LHCN-M2 (cell line): ENCODE measurements around the gene RGS18. TPM values are rescaled to one million over a fixed set of nuclear protein-coding genes. Genes with fewer than 3 reads are reported as not detected.
"Not testable (repeated sequence)": the region's sequence is repeated elsewhere in the genome, so short reads cannot be mapped to it uniquely, and the experiment has no call there.

Source experiments
- DNase-seq: peaks from one replicate; pipeline ENCODE4 v3.0.0-alpha.2; 2012; ENCODE audit warnings: low read depth
- total RNA-seq: library from RNA; depleted of rRNA; stranded (reverse); fragments of >200 nt; gene quantifications from 2 replicates; pipeline ENCODE4 v1.2.3, GENCODE V29; 2014

Gene RGS18
- total RNA-seq, 1 experiment from 2014 or later = not detected

DNA sequence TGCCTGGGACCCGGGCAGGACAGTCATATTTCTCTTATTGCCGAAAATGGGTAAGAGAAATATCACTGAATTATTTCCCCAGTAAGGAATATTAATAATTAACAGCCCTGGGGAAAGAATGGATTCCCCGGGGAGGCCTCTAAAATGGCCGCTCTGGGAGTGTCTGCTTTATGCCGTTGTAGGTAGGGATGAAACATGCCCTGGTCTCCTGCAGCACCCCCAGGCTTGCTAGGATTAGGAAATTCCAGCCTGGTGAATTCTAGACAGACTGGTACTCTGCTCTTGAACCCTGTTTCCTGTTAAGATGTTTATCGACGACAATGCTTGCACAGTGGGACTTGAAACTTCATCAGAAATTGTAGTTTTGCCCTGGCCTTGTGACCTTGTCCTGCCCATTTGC is 6.7 kb downstream of the RGS18 start:
- DNase-seq = not testable (repeated sequence)

DNA sequence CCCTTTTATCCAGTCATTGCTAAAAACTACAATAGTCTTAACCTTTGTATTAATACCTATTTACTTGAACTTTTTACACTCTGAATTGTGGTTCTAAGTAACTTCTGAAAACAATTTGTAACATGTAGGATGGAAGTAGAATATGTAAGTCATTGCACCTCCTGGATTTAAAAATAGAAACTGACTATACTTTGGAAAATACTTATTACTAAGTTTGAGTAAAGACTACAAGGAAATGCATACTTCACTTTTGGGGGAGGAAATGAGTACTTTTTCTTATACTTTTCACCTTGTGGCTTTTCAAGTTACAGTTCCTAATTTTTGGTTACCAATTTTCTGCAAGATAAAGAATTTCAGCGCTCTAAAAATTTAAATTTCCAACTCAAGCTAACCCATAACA is 8.7 kb downstream of the RGS18 start:
- DNase-seq = no peak

DNA sequence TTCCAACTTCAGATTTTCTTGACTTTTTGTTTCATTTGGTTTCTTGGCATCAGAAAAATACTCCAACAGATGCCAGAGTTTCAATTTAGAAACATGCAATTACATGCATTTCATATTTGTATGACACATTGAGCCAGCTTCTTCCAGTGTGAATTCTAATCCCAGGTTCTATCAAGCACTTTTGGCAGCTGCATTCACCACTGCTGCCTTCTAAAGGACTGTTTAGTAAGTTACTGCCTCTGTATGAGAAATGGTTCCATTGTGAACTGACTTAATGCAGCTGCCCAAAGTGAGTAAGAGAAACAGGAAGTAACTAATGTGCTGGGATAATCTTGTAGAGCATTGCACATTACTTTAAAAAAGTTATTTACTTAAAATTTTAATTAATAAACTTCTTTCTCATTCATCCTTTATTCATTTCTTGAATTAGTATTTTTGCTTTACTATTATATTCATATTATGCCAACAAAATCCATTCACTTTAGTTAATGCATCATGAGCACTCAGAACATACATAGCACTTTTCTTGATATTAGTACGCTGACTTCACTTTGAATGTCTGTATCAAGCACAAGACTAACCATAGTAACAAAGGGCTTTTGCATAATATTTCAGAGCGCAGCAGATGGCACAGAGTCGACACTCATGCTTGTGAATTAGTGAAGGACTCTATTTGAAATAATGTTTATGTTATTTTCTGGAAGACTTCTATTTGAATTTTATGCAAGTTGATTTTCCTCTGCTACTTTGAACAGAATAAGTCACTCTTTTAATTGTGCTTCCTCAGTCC is 9.8 kb downstream of the RGS18 start:
- peak; percentile 85 for DNase-seq

DNA sequence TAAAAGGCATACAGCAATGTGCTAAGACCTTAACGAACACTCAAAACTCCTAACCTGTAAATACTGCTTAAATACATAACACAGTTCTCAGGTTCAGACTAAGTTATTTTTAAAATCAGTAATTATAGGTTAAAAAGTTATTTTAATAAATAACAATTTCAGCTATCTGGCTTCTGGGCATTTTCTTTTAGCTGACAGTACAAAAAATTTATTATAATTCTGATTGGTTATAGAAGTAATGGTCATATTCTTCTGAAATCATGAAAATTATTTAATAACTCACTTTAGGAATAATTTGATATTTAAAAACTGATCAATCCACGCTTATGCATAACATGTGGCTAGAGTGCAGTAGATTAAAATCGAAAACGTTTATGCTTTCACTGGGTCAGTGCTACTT is 10.7 kb downstream of the RGS18 start:
- DNase-seq = no peak

DNA sequence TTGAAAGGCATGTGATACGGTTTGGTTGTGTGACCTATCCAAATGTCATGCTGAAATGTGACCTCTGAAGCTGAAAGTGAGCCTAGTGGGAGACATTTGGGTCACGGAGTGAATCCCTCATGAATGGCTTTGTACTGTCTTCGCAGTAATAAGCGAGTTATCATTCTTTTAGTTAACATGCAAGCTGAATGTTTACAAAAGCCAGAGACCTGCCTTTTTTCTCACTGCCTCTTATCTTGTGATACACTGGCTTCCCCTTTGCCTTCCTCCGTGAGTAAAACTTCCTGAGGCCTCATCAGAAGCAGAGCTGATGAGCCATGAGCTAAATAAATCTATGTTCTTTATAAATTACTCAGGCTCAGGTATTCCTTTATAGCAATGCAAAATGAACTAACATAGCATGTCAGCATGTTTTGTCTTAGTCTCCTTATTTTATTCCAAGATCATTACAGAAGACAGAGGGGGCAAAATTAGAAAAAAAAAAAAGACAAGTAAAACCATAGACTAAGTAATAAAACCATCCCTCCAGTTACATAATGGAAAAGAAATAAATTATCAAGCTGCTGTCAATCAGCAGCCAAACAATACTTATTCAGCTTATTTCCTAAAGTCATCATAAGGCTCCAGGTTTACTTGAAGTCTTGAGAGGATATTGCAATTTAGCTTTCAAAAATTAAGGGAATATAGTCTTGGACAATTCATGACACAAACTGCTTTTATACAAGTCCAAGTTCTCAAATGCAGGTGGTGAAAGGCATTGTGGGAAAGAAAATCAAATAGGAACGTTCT is 12.1 kb downstream of the RGS18 start:
- no peak for DNase-seq

DNA sequence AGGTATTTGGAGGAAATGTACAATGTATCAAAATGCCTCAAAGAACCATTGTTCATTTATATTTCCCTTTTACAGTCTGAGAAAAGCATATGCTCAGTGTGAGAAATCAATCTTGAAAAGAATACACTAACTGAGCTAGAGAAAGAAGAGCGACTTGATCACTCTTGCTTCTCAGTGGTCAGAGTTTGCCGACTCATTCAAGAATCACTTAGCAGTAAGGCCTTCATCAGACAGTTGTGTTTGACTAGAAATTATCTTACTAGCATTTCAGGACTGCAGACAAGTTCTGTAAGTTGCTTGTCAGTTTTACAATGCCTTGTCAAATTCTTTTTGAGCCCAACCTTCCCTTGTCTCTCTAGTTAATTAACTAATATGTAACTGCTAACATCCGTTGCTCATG is 12.9 kb downstream of the RGS18 start:
- no peak for DNase-seq

DNA sequence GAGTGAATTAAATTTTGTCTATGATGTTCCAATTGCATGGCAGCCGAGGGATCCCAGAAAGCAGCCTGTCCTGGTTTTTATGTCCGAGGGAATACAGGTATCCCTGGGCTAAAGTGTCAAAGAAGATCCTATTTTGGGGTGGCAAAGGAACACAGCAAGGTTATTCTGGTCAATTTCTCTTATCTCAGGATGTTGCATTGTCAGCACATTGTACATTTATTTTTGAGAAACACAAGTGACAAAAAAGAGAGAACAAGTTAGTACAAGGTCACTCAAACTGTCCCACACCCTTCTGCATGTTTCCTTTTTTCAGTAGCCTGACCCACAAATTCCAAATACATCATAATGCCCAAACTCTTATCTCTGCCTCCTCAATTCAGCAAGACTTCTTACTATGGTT is 17.7 kb downstream of the RGS18 start:
- DNase-seq = no peak

DNA sequence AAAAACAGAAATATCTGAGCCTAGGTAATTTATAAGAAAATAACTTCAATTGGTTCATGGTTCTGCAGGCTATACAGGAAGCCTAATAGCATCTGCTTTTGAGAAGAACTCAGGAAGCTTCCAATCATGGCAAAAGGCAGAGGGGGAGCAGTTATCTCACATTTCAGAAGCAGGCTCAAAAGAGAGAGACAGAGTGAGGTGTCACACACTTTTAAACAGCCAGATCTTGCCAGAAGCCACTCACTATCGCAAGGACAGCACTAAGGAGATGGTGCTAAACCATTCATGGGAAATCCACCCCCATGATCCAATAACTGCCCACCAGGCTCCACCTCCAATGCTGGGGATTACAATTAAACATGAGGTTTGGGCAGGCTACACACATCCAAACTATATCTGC is 25.5 kb downstream of the RGS18 start:
- no peak for DNase-seq

DNA sequence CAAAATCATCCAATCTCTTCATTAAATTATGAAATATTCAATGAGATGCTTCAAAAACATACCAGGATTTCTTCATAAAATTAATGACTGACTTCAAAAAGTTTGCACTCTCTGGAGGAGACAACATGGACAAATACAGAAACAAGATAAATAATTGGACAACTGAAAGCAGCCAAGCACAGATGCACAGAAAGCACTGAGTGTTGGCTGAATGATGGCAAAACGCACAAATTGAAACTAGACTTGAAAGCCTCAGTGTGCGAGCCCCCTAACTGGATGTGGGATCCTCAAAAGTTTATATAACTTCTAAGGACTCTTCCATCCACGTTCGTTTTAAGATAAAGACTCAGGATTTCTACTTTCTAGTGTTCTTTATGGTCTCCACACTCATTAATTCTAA is 27.9 kb downstream of the RGS18 start:
- no peak for DNase-seq

DNA sequence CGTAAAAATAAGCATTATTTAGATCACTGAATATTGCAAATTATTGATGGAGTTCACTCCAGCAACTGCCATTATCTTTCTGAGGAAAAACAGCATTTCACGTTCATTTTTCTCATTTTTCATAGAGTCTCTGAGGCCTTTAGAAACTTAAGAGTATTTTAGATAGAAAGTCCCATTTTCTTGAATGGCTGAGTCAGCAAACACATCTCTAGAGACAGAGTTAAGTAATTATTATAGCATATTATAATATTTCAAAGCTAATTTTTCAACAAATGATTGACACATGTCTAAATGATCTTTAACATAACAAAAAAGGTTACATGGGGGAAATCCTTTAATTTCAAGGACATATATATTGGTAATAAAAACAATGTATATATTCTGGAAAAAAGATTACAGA is 31.8 kb downstream of the RGS18 start:
- no peak for DNase-seq

DNA sequence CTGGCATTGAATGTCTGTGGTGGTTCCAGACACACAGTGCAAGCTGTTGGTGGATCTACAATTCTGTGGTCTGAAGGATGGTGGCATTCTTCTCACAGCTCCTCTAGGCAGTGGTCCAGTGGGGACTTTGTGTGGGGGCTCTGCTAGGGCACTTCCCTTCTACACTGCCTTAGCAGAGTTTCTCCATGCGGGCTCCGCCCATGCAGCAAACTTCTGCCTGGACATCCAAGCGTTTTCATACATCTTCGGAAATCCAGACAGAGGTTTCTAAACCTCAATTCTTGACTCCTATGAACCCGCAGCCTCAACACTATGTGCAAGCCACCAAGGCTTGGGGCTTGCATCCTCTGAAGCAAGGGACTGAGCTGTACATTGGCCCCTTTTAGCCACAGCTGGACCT is 43.0 kb downstream of the RGS18 start:
- DNase-seq = no peak

DNA sequence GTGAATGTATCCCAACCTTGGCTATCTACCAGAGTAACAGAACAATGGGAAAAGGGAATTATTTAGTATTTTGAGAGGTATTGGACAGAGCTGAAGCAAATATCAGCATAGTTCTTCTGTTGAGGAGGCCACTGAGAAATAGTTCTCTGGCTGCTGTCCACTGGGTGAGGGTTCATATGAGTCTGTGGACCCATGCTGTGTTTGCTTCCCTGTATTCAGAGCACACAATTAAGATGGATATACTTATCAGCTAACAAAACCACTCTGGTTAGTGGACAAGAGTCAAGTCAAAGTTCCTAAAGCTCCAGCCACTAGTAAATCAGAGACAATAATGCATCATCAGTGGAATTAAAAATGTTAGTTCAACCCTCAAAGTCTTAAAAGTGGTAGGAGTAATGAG is 66.1 kb downstream of the RGS18 start:
- no peak for DNase-seq

DNA sequence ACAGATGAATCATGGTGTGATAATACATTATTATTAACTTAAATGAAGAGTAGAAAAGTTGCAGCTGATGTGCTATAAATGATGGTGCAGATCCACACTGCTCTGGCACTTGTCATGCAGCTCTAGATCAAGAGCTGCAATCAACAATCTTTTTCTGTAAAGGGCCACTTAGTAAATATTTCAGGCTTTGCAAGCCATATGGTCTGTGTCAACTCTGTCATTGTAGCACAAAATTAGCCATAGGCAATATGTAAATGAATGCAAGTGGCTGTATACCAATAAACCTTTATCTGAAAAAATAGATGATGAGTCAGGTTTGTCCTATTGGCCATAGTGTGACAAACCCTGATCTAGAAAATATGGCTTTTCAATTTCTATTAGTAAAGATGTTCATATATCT is 66.6 kb downstream of the RGS18 start:
- DNase-seq = no peak

DNA sequence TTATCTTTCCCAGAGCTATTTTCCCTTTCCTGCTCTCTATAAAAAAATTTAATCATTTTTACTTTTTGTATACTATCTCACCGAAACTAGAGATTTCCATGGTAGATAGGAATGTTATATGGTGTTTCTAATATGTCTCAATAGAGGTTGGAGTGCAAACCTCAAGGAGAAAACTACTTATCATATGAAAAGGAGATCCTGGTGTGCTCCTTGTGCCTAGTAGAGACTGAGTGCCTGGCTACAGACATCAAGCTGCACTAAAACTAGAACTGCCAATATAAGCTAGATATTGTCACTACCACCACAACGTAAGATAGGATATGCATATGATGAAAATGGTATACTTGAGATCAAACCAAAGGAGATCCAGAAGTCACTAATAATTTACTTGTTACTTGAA is 67.0 kb downstream of the RGS18 start:
- DNase-seq = no peak

DNA sequence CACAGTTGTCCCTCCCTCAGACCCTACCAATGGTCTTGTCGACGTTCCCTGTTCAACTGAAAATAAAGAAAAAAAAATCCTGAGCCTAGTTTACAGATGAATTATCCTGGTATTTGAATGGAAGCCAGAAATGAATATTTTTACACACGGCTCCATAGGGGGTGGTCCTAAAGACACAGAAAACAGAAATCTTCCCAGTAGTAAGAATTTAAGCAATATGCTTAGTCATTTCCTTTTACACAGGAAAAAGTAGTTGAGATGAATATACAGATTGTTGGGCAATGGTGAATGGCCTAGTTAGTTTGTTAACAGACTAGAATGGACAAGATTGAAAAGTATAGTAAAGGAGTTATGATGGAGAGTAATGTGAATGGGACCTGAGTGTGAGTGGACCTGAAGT is 67.4 kb downstream of the RGS18 start:
- peak; percentile 38 for DNase-seq

DNA sequence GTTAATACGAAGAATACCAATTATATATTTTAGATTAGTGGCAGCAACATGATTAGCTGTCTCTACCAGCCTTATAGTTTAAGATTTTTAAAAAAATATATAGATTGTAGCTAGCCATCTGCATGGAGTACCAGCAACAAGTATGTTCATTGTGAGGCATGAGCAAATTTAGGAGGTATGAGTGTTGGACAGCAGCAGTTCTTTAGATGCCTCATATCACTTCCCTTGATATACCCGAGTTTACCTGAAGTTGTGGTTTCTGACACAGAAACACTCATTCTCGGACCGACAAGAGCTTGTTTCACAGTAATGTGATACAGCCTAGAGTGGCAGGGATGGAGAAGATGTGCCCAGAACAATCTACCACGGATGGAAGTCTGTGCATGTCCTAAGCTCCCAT is 69.1 kb downstream of the RGS18 start:
- no peak for DNase-seq

DNA sequence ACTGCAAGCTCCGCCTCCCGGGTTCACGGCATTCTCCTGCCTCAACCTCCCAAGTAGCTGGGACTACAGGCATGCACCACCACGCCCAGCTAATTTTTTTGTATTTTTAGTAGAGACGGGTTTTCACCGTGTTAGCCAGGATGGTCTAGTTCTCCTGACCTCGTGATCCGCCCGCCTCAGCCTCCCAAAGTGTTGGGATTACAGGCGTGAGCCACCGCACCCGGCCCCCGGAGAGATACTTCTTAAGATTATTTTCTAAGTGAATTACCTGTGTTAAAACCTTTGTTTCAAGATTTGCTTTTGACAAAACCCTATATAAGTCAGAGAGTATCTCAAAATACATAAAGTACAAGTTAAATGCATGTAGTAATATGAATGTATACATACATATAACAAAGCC is 69.7 kb downstream of the RGS18 start:
- DNase-seq = not testable (repeated sequence)

DNA sequence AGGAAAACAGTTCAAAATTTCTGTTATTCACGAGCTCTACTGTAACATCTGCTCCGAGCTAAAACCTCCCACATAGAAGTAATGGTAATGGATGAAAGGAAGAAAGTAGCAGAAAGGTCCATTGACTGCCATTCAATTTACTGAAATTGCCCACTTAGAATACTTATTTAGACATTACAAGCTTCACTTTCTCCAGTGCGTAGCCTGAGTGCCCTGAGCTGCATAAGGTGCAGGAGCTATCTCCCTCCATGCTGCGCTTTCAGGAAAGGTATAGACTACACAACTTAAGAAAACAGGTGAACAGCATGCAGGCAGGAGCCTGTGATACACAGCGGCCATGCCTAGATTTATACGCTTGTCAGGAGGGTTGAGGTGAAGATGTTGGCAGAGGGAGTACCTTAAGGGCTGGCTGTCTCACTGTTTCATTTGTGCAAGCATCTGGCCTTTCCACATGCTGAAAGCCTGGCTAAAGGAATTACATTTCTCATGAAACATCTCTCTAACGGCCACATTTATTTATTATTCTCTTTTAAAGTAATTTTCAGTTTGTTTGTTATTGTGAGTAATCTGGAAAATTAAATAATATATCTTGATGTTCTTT is 74.7 kb downstream of the RGS18 start:
- DNase-seq = no peak

DNA sequence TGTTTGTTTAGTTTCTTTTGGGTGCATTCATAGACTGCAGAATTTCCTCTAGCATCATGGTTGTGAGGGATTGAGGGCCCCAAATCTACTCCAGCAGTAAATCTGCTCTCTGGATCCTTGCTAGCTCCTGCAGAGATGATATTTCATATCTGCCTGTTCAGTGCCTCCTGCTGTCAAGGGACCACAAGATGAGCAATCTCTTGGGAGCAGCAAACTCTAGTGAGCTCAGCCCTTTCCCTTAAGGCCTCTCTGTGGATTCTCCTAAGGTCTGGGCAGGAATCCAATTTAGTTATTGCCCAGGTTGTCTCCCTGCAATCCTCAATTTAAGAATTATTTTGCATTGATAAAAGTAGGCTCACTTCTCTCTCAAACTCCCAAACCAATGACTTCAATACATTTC is 76.9 kb downstream of the RGS18 start:
- peak; percentile 24 for DNase-seq
